Gastrocnemius medialis (tissue), 4 donors: ENCODE results near the gene BICDL1.

Experiments
- POLR2A ChIP-seq, 2 donors: fragments of 450-650 bp; IDR thresholded peaks; one replicate each; pipeline ENCODE4 v1.6.1; 2017; ENCODE audit warnings: antibody characterized with exemption in 2 of 2, mild to moderate bottlenecking in 2 of 2, moderate library complexity in 2 of 2
- TF ChIP-seq, protein P1 (sequence below), 5 experiments: fragments of 450-650 bp in 3 of 5; fragments of 200-600 bp in 2 of 5; sonication (generic) in 2 of 5; IDR thresholded peaks in 4 of 5; conservative IDR thresholded peaks in 1 of 5; 1 replicate in 4 of 5; 2 replicates in 1 of 5; pipeline ENCODE4 v1.5.1; 2016 to 2019; ENCODE audit warnings: antibody characterized with exemption in 5 of 5, mild to moderate bottlenecking in 3 of 5, moderate library complexity in 3 of 5

DNA sequence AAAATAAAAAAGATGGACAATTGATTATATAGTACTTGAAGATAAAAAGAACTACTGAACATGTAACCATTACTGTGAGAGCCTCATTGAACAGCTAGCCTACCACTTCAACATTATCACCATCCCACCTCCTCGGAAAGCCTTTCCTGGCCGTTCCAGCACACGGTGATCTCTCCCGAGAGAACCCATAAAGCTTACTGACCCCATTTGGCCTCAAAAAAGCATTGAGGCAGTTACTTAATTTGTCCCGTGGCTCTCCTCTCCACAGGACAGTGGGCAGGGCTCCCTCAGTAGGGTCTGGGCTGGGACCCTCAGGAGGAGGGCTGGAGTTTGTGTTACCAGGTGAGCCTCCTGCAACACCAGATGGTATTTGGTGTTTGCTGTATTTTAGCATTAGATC is 71.7 kb downstream of the BICDL1 start:
- TF ChIP-seq, protein P1, sequence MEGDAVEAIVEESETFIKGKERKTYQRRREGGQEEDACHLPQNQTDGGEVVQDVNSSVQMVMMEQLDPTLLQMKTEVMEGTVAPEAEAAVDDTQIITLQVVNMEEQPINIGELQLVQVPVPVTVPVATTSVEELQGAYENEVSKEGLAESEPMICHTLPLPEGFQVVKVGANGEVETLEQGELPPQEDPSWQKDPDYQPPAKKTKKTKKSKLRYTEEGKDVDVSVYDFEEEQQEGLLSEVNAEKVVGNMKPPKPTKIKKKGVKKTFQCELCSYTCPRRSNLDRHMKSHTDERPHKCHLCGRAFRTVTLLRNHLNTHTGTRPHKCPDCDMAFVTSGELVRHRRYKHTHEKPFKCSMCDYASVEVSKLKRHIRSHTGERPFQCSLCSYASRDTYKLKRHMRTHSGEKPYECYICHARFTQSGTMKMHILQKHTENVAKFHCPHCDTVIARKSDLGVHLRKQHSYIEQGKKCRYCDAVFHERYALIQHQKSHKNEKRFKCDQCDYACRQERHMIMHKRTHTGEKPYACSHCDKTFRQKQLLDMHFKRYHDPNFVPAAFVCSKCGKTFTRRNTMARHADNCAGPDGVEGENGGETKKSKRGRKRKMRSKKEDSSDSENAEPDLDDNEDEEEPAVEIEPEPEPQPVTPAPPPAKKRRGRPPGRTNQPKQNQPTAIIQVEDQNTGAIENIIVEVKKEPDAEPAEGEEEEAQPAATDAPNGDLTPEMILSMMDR (IDR thresholded peaks at IDR 0.05 in 4 of 5, conservative IDR thresholded peaks at IDR 0.05 in 1 of 5), result no peak
- no peak for TF ChIP-seq POLR2A (IDR thresholded peaks at IDR 0.05)
